K562 (cell line): ENCODE data around the gene LIMS1. TPM values are rescaled to one million over a fixed set of nuclear protein-coding genes. Genes with fewer than 3 reads are reported as not detected.

Experiments used
- BHLHE40 ChIP-seq: IDR thresholded peaks from 2 replicates; pipeline ENCODE4 v1.6.1; 2011; ENCODE audit warnings: low read length, improper control_type of control experiment
- CBFA2T2 ChIP-seq: fragments of 450-650 bp; conservative IDR thresholded peaks from 2 replicates; pipeline ENCODE4 v1.6.1; 2017; ENCODE audit warnings: mild to moderate bottlenecking
- ELF2 ChIP-seq: fragments of 250-450 bp; sonication (Bioruptor Pico); IDR thresholded peaks from 2 replicates; pipeline ENCODE4 v1.5.0; 2021; ENCODE audit warnings: mild to moderate bottlenecking
- ELK3 ChIP-seq: fragments of 450-650 bp; formaldehyde crosslinking; IDR thresholded peaks from 2 replicates; pipeline ENCODE4 v1.4.0; 2020; ENCODE audit warnings: mild to moderate bottlenecking
- ESRRA ChIP-seq: fragments of 450-650 bp; IDR thresholded peaks from 2 replicates; pipeline ENCODE4 v1.6.1; 2014; ENCODE audit warnings: low read depth, mild to moderate bottlenecking, moderate library complexity, borderline replicate concordance
- ETV6 ChIP-seq, 3 experiments: fragments of 150-350 bp in 1 of 3; sonication (generic) in 1 of 3; formaldehyde crosslinking in 1 of 3; IDR thresholded peaks; 2 replicates each; pipeline versions ENCODE4 v1.6.1 to v1.8.0; 2014 to 2022; ENCODE audit warnings: borderline replicate concordance in 2 of 3, low read depth in 2 of 3, antibody characterized with exemption in 1 of 3, low read length in 1 of 3, mild to moderate bottlenecking in 1 of 3, missing genetic modification reagents in 1 of 3
- KLF16 ChIP-seq: IDR thresholded peaks from 2 replicates; pipeline ENCODE4 v1.6.1; 2016; ENCODE audit warnings: antibody characterized with exemption
- PHB2 ChIP-seq: fragments of 450-650 bp; IDR thresholded peaks from 2 replicates; pipeline ENCODE4 v1.6.1; 2017; ENCODE audit warnings: low read depth
- POLR2H ChIP-seq: IDR thresholded peaks from 2 replicates; pipeline ENCODE4 v1.6.1; 2016; ENCODE audit warnings: missing genetic modification characterization, low read depth, mild to moderate bottlenecking, control low read depth, missing compliant biosample characterization, moderate library complexity
- PRPF4 ChIP-seq: fragments of 200-400 bp; formaldehyde crosslinking; IDR thresholded peaks from one replicate; pipeline ENCODE4 v1.6.1; 2017; ENCODE audit warnings: low read length, low read depth, mild to moderate bottlenecking; ENCODE audit not compliant: insufficient read depth, poor library complexity, severe bottlenecking
- RBFOX2 ChIP-seq: fragments of 200-400 bp; formaldehyde crosslinking; IDR thresholded peaks from 2 replicates; pipeline ENCODE4 v1.6.1; 2017; ENCODE audit warnings: low read depth, mild to moderate bottlenecking, low read length, moderate library complexity
- RFX7 ChIP-seq: fragments of 250-450 bp; sonication (Bioruptor Pico); IDR thresholded peaks from 2 replicates; pipeline ENCODE4 v1.5.1; 2021; ENCODE audit warnings: mild to moderate bottlenecking
- SIX5 ChIP-seq, 2 experiments: IDR thresholded peaks; 2 replicates each; pipeline ENCODE4 v1.6.1; 2011; ENCODE audit warnings: low read length in 2 of 2, borderline replicate concordance in 1 of 2, low read depth in 1 of 2, mild to moderate bottlenecking in 1 of 2, moderate library complexity in 1 of 2; ENCODE audit not compliant: insufficient read depth in 1 of 2
- SRSF3 ChIP-seq: fragments of 200-400 bp; formaldehyde crosslinking; IDR thresholded peaks from 2 replicates; pipeline ENCODE4 v1.6.1; 2016; ENCODE audit warnings: mild to moderate bottlenecking, low read length, moderate library complexity; ENCODE audit not compliant: insufficient read depth
- TGIF2 ChIP-seq: sonication (generic); formaldehyde crosslinking; IDR thresholded peaks from 2 replicates; pipeline ENCODE4 v1.8.1; 2022; ENCODE audit warnings: mild to moderate bottlenecking, missing genetic modification reagents, moderate library complexity
- VEZF1 ChIP-seq: fragments of 200-800 bp; sonication (Bioruptor generic); IDR thresholded peaks from 2 replicates; pipeline ENCODE4 v1.6.1; 2017; ENCODE audit warnings: missing genetic modification characterization, missing compliant biosample characterization
- ZBTB7A ChIP-seq: IDR thresholded peaks from 2 replicates; pipeline ENCODE4 v1.6.1; 2011; ENCODE audit warnings: low read depth, mild to moderate bottlenecking, low read length, moderate library complexity, borderline replicate concordance; ENCODE audit not compliant: control insufficient read depth
- ZEB2 ChIP-seq: fragments of 450-650 bp; IDR thresholded peaks from 2 replicates; pipeline ENCODE4 v1.6.1; 2016
- ZNF197 ChIP-seq: fragments of 200-800 bp; sonication (Bioruptor generic); IDR thresholded peaks from 2 replicates; pipeline ENCODE4 v1.6.1; 2016; ENCODE audit warnings: low read depth, missing genetic modification characterization, missing compliant biosample characterization
- ZNF212 ChIP-seq: fragments of 450-650 bp; formaldehyde crosslinking; IDR thresholded peaks from 2 replicates; pipeline ENCODE4 v1.4.0; 2020; ENCODE audit warnings: mild to moderate bottlenecking
- ZNF408 ChIP-seq: fragments of 250-450 bp; sonication (Bioruptor Pico); IDR thresholded peaks from 2 replicates; pipeline ENCODE4 v1.4.0; 2020; ENCODE audit warnings: low read depth, mild to moderate bottlenecking, moderate library complexity
- polyA plus RNA-seq, 8 experiments: library from polyadenylated mRNA; depleted of rRNA in 4 of 8; stranded (reverse) in 5 of 8; unstranded in 3 of 8; fragments of >200 nt; fragmentation: Nextera tagmentation in 2 of 8; fragmentation: Illumina TruSeq in 1 of 8; extraction: Ambion mirVana in 2 of 8; extraction: Trizol in 1 of 8; gene quantifications; 2 replicates each; pipeline versions ENCODE4 v1.2.1 to v1.2.3, GENCODE V29; 2011 to 2014; ENCODE audit warnings: inconsistent platforms in 1 of 8, missing spikeins in 1 of 8
- total RNA-seq, 7 experiments: library from RNA; depleted of rRNA in 6 of 7; stranded (reverse); fragments of >200 nt in 6 of 7; fragmentation: Illumina TruSeq in 2 of 7; extraction: Trizol in 2 of 7; gene quantifications; 2 replicates each; pipeline versions ENCODE4 v1.2.1 to v1.2.3, GENCODE V29; 2011 to 2021; ENCODE audit warnings: low replicate concordance in 1 of 7
- TF ChIP-seq, protein P1 (sequence below): fragments of 250-450 bp; sonication (Bioruptor Pico); IDR thresholded peaks from 2 replicates; pipeline ENCODE4 v1.8.0; 2022; ENCODE audit warnings: inconsistent platforms, mild to moderate bottlenecking, moderate library complexity, borderline replicate concordance
- TF ChIP-seq, protein P2 (sequence below): sonication (generic); formaldehyde crosslinking; IDR thresholded peaks from 2 replicates; pipeline ENCODE4 v1.8.1; 2023; ENCODE audit warnings: mild to moderate bottlenecking, missing genetic modification reagents, moderate library complexity

Gene LIMS1
- total and polyA plus RNA-seq, 9 of the 15 experiments (the other 6 are each of a cell fraction or from before 2014, with no cell fraction given), result 52.8 to 134 (median 81.0) TPM

DNA sequence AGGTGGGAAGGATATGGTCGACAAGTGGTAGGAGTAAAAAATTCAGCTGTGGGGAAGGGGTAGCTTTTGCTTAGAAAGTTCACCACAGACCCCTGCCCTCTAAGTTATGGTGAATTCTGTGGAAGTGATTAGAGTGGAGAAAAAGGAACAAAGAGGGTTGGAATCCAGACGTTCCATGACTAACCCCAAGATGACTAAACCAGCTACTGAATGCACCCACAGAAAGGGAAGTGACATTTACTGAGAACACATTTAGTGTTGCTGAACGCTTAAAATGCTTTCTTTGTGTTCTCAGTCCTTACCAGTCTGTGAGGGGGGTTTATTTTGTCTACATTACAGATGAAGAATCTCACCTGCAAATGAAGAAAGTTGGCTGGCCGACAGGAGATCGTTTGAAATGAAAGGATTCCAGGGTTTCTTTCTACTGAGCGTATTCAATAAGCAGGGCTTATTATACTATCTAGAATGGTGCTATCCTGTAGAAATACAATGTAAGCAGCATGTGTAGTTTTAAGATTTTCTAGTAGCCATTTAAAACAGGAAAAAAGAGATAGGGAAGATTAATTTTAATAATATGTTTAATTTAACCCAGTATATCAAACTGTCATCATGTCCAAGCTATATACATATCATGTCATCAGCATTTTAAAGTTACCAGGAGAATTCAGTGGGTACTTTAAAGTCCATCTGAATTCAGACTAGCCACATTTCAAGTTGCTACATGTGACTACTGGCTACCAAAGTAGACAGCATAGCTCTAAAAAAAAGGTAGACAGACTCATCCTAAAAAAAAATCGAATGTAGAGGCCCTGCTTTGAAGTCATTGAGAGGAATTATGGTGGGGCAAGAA is 60.1 kb downstream of the LIMS1 start (continued):
- TF ChIP-seq ELK3, result no peak
- TF ChIP-seq ZNF408, result no peak
- TF ChIP-seq SRSF3, result no peak
- no peak for TF ChIP-seq RFX7 (CRISPR knock-in tag)
- TF ChIP-seq, protein P1, sequence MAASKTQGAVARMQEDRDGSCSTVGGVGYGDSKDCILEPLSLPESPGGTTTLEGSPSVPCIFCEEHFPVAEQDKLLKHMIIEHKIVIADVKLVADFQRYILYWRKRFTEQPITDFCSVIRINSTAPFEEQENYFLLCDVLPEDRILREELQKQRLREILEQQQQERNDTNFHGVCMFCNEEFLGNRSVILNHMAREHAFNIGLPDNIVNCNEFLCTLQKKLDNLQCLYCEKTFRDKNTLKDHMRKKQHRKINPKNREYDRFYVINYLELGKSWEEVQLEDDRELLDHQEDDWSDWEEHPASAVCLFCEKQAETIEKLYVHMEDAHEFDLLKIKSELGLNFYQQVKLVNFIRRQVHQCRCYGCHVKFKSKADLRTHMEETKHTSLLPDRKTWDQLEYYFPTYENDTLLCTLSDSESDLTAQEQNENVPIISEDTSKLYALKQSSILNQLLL, result no peak
- TF ChIP-seq ESRRA, result no peak; the same call in 1 of the 2 replicates
- TF ChIP-seq ZNF212, result no peak
- no peak for TF ChIP-seq CBFA2T2
- peak; percentile 26 for TF ChIP-seq POLR2H (tag)
- TF ChIP-seq VEZF1, result no peak; the same call in 1 of the 2 replicates
- no peak for TF ChIP-seq RBFOX2
- no peak for TF ChIP-seq ETV6 (IDR thresholded peaks at IDR 0.05; ENCODE audit: borderline replicate concordance in 1 of 2, low read depth in 2 of 2, low read length in 1 of 2)
- TF ChIP-seq ETV6 (CRISPR knock-in tag; IDR thresholded peaks at IDR 0.05; ENCODE audit: borderline replicate concordance), result no peak
- no peak for TF ChIP-seq ELF2 (CRISPR knock-in tag)
- no peak for TF ChIP-seq TGIF2 (CRISPR knock-in tag)
- TF ChIP-seq, protein P2, sequence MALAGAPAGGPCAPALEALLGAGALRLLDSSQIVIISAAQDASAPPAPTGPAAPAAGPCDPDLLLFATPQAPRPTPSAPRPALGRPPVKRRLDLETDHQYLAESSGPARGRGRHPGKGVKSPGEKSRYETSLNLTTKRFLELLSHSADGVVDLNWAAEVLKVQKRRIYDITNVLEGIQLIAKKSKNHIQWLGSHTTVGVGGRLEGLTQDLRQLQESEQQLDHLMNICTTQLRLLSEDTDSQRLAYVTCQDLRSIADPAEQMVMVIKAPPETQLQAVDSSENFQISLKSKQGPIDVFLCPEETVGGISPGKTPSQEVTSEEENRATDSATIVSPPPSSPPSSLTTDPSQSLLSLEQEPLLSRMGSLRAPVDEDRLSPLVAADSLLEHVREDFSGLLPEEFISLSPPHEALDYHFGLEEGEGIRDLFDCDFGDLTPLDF (CRISPR knock-in tag), result no peak
- no peak for TF ChIP-seq PHB2
- TF ChIP-seq PRPF4, result no peak
- no peak for TF ChIP-seq BHLHE40
- no peak for TF ChIP-seq ZNF197
- TF ChIP-seq ZEB2, result no peak
- TF ChIP-seq KLF16, result no peak
- no peak for TF ChIP-seq ZBTB7A
- no peak for TF ChIP-seq SIX5 (IDR thresholded peaks at IDR 0.05; ENCODE audit: borderline replicate concordance in 1 of 2, insufficient read depth in 1 of 2, low read depth in 1 of 2, low read length in 2 of 2)
